Brain pericyte (primary cell): Measurements from ENCODE around the gene USP7.
"Not testable (repeated sequence)": the region's sequence is repeated elsewhere in the genome, so short reads cannot be mapped to it uniquely, and the experiment has no call there.

Experiments
- DNase-seq: peaks from one replicate; pipeline ENCODE4 v3.0.0-alpha.2; 2012; ENCODE audit warnings: low read depth, low spot score

USP7 gene

GRCh38 chr16:8925455-8925854, 38.3 kb downstream of the USP7 start:
- DNase-seq = no peak

- no peak for DNase-seq
Measured at GRCh38 chr16:8924214-8924613, 39.5 kb downstream of the USP7 start.

GRCh38 chr16:8923199-8923598, 40.5 kb downstream of the USP7 start:
- DNase-seq = no peak

GRCh38 chr16:8921347-8921984, 42.2 kb downstream of the USP7 start:
- DNase-seq = no peak

GRCh38 chr16:8920645-8921346, 42.9 kb downstream of the USP7 start:
- no peak for DNase-seq

- no peak for DNase-seq
Measured at GRCh38 chr16:8919934-8920462, 43.7 kb downstream of the USP7 start.

GRCh38 chr16:8919089-8919933, 44.4 kb downstream of the USP7 start:
- no peak for DNase-seq

GRCh38 chr16:8917336-8917735, 46.4 kb downstream of the USP7 start:
- not testable (repeated sequence) for DNase-seq

GRCh38 chr16:8916541-8917225, 47.0 kb downstream of the USP7 start:
- DNase-seq = no peak

- no peak for DNase-seq
Measured at GRCh38 chr16:8915722-8916301, 47.9 kb downstream of the USP7 start.

- DNase-seq = no peak
Measured at GRCh38 chr16:8914098-8914497, 49.6 kb downstream of the USP7 start.

- DNase-seq = no peak
Measured at GRCh38 chr16:8912793-8913192, 50.9 kb downstream of the USP7 start.

- no peak for DNase-seq
Measured at GRCh38 chr16:8910811-8911210, 52.9 kb downstream of the USP7 start.

GRCh38 chr16:8908810-8909468, 54.8 kb downstream of the USP7 start:
- no peak for DNase-seq

GRCh38 chr16:8907096-8907495, 56.6 kb downstream of the USP7 start:
- no peak for DNase-seq

GRCh38 chr16:8905795-8906591, 57.7 kb downstream of the USP7 start:
- DNase-seq = no peak

- no peak for DNase-seq
Measured at GRCh38 chr16:8905168-8905762, 58.4 kb downstream of the USP7 start.

- no peak for DNase-seq
Measured at GRCh38 chr16:8904018-8904430, 59.7 kb downstream of the USP7 start.

GRCh38 chr16:8903004-8903403, 60.7 kb downstream of the USP7 start:
- DNase-seq = no peak
